Tibial nerve (tissue), 3 donors: ENCODE results near the gene GCK.

ENCODE experiments used
- CTCF ChIP-seq, 5 experiments: fragments of 200-600 bp in 3 of 5; fragments of 450-650 bp in 2 of 5; sonication (generic) in 3 of 5; IDR thresholded peaks; one replicate each; pipeline ENCODE4 v1.5.1; 2016 to 2019; ENCODE audit warnings: antibody characterized with exemption in 5 of 5, mild to moderate bottlenecking in 3 of 5, moderate library complexity in 2 of 5
- POLR2A ChIP-seq, 2 donors: fragments of 450-650 bp; IDR thresholded peaks; one replicate each; pipeline ENCODE4 v1.6.1; 2017; ENCODE audit warnings: antibody characterized with exemption in 2 of 2, mild to moderate bottlenecking in 2 of 2, moderate library complexity in 2 of 2

DNA sequence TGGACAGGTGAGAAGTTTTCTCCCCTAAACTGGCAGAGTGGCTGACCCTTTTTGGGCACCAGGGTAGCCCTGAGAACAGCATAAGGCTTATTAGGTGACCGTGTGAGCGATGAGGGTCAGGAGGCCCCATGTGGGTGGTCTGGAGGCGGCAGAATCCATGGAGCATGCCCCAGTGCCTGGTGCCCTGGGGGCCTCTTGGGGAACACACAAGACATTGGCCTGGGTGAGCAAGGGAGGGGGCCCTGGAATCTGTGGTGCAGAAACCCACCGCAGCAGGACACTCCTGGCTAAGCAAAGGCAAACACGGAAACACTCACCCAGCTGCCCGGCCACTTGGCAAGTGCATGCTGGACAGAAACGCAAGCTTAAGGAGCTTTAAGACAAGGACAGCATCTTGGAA is 41.0 kb upstream of the GCK start:
- TF ChIP-seq CTCF (IDR thresholded peaks at IDR 0.05) (no peak), POLR2A (IDR thresholded peaks at IDR 0.05) (no peak)
